ENCODE measurements around the gene CSGALNACT2.

The CSGALNACT2 gene

DNA sequence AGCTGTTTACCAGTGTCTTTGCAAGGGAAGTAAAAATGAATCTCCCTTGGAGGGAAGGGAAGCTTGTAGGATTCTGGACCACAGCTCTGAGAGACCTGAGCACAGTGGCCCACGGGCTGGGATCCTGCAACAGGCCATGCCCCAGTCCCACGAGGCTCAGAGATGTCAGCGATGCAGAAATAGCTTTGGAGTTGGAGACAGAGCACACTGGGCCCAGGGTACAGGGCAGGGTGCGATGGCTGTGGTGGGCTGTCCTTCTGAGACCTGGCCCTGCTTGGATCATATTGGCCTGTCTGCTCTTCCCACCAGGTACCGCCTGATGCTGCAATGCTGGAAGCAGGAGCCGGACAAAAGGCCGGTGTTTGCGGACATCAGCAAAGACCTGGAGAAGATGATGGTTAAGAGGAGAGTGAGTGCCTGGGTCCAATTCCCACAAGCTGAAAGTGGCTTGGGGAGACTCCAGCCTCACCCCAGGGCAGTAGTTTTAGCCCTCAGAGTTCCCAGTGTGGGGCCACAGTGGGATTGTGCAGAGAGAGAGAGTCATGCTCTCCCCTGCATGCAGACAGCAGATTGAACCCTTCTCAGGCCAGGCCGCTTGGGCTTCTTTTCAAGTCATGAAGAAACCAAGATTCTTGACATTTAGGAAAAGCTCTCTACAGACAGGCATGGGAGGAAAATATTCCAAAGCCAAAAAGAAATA, 13.5 kb upstream of the CSGALNACT2 start:
- Histone ChIP-seq H3K4me3 (no peak overlapping the region), H3K9me3 (no peaks in the 10 kb centered on the region), H3K36me3 (replicated peaks) (no peaks in the 10 kb centered on the region), H3K4me1 (no peaks in the 10 kb centered on the region), H3K27me3 (ENCODE audit: low read depth) (no peaks in the 10 kb centered on the region)
- no peak for DNase-seq (ENCODE audit: low spot score in 2 of 2)
- in situ Hi-C loops (cut with MboI; ENCODE audit: low sequenced_read_pairs) = no loop called here

DNA sequence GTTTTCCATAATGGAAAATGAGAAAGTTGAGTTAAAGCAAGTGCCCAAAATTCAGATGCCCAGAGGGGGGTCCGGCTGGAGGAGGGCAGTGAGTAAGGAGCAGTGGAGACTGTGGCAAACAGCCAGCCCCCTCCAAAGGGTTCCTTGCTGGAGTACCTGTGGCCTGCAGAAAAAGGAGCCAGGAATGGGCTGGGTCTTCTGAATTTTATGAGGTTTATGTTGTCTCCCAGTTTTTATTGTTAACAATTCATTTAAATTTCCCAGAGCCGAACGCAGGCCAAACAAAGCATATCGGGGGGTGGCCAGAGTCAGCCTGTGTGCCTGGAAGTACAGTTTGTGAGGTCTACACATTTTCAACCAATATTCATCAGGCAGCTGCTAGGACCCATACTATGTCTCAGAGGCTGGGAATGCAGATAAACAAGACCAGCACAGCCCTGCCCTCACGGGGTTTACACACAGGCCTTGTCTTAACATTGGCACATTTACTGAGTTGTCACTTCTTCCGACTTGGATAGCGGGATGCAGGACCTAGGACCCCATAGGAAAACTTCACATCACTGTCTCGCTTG, 12.9 kb upstream of the CSGALNACT2 start:
- H3K9me3 ChIP-seq = no peaks in the 10 kb centered on the region
- in situ Hi-C loops (cut with MboI; ENCODE audit: low sequenced_read_pairs) = no loop called here
- no peak for DNase-seq (ENCODE audit: low spot score in 2 of 2)
- no peaks in the 10 kb centered on the region for H3K36me3 ChIP-seq (replicated peaks)
- H3K4me3 ChIP-seq = no peak overlapping the region
- H3K4me1 ChIP-seq = no peaks in the 10 kb centered on the region
- H3K27me3 ChIP-seq (ENCODE audit: low read depth) = no peaks in the 10 kb centered on the region

DNA sequence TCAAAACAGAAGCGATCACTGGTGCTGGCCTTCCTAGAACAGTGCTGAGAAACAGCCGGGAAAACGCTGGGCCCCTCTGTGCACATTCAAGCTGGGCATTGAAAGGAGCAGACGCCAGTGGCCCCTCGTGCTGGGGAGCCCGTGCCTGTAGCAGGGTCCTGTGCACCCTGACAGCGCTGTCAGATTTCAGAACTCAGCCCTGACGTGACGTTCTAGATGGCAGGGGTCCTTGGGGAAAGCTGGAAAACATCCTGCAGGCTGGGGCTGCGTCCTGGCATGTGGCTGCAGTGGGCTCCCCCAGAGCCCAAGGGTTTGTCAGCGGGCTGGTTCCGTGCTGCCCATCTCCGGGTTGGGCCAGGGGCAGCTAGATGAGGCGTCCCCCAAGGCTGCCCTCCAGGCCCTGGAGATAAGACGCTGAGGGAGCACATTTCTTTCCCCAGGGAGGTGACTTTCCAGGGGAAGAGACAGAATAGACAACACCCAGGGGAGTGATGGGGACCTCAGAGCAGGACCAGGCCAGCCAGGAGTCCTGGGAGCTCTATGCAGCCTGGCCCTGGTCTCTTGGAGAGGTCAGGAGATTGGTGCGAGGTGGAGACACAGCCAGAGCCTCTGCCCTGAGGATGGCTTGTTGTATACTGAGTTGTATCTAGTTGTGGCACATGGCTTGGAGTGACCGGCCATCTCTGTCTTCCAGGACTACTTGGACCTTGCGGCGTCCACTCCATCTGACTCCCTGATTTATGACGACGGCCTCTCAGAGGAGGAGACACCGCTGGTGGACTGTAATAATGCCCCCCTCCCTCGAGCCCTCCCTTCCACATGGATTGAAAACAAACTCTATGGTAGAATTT, 12.1 kb upstream of the CSGALNACT2 start:
- no peaks in the 10 kb centered on the region for H3K4me1 ChIP-seq
- no peak for DNase-seq (ENCODE audit: low spot score in 2 of 2)
- no peaks in the 10 kb centered on the region for H3K9me3 ChIP-seq
- H3K4me3 ChIP-seq = no peak overlapping the region
- in situ Hi-C loops (cut with MboI; ENCODE audit: low sequenced_read_pairs) = no loop called here
- H3K36me3 ChIP-seq (replicated peaks) = no peaks in the 10 kb centered on the region
- H3K27me3 ChIP-seq (ENCODE audit: low read depth) = no peaks in the 10 kb centered on the region

DNA sequence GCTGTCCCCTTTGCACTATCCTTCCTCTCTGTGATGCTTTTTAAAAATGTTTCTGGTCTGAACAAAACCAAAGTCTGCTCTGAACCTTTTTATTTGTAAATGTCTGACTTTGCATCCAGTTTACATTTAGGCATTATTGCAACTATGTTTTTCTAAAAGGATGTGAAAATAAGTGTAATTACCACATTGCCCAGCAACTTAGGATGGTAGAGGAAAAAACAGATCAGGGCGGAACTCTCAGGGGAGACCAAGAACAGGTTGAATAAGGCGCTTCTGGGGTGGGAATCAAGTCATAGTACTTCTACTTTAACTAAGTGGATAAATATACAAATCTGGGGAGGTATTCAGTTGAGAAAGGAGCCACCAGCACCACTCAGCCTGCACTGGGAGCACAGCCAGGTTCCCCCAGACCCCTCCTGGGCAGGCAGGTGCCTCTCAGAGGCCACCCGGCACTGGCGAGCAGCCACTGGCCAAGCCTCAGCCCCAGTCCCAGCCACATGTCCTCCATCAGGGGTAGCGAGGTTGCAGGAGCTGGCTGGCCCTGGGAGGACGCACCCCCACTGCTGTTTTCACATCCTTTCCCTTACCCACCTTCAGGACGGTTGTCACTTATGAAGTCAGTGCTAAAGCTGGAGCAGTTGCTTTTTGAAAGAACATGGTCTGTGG, 11.4 kb upstream of the CSGALNACT2 start:
- in situ Hi-C loops (cut with MboI; ENCODE audit: low sequenced_read_pairs) = no loop called here
- Histone ChIP-seq H3K4me1 (no peaks in the 10 kb centered on the region), H3K4me3 (no peak overlapping the region), H3K27me3 (ENCODE audit: low read depth) (no peaks in the 10 kb centered on the region), H3K9me3 (no peaks in the 10 kb centered on the region), H3K36me3 (replicated peaks) (no peaks in the 10 kb centered on the region)
- DNase-seq (ENCODE audit: low spot score in 2 of 2) = no peak

DNA sequence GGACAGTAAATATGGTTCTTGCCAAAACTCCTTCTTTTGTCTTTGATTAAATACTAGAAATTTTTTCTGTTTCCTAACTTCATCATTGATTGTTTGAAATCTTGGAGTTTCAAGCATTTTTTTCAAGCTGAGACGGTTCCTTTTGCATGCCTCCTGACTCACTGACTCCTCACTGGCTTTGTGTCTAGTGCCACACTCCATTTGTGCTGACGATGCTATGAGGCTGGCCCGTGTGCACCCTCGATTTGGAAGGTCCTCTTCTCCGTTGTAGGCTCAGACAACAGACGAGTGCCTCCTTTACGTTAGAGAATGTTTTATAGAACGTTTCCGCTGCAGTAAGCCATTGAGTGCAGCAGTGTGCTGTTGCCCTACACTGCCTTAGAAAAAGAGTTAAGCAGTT, 10.8 kb upstream of the CSGALNACT2 start:
- H3K27me3 ChIP-seq (ENCODE audit: low read depth) = no peaks in the 10 kb centered on the region
- no peaks in the 10 kb centered on the region for H3K9me3 ChIP-seq
- H3K36me3 ChIP-seq (replicated peaks) = no peaks in the 10 kb centered on the region
- no peak overlapping the region for H3K4me3 ChIP-seq
- no peaks in the 10 kb centered on the region for H3K4me1 ChIP-seq
- no peak for DNase-seq (ENCODE audit: low spot score in 2 of 2)
- in situ Hi-C loops (cut with MboI; ENCODE audit: low sequenced_read_pairs) = no loop called here

DNA sequence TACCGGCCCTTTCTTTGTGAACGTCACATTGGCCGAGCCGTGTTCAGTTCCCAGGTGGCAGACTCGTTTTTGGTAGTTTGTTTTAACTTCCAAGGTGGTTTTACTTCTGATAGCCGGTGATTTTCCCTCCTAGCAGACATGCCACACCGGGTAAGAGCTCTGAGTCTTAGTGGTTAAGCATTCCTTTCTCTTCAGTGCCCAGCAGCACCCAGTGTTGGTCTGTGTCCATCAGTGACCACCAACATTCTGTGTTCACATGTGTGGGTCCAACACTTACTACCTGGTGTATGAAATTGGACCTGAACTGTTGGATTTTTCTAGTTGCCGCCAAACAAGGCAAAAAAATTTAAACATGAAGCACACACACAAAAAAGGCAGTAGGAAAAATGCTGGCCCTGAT, 9.9 kb upstream of the CSGALNACT2 start:
- H3K36me3 ChIP-seq (replicated peaks) = no peaks in the 10 kb centered on the region
- DNase-seq (ENCODE audit: low spot score in 2 of 2) = no peak
- in situ Hi-C loops (cut with MboI; ENCODE audit: low sequenced_read_pairs) = no loop called here
- H3K9me3 ChIP-seq = no peaks in the 10 kb centered on the region
- H3K4me3 ChIP-seq = no peak overlapping the region
- no peaks in the 10 kb centered on the region for H3K27me3 ChIP-seq (ENCODE audit: low read depth)
- H3K4me1 ChIP-seq = no peaks in the 10 kb centered on the region

DNA sequence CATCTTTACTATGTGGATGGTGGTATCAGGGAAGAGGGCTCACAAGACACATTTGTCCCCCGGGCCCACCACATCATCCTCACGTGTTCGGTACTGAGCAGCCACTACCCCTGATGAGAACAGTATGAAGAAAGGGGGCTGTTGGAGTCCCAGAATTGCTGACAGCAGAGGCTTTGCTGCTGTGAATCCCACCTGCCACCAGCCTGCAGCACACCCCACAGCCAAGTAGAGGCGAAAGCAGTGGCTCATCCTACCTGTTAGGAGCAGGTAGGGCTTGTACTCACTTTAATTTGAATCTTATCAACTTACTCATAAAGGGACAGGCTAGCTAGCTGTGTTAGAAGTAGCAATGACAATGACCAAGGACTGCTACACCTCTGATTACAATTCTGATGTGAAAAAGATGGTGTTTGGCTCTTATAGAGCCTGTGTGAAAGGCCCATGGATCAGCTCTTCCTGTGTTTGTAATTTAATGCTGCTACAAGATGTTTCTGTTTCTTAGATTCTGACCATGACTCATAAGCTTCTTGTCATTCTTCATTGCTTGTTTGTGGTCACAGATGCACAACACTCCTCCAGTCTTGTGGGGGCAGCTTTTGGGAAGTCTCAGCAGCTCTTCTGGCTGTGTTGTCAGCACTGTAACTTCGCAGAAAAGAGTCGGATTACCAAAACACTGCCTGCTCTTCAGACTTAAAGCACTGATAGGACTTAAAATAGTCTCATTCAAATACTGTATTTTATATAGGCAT, 9.1 kb upstream of the CSGALNACT2 start:
- H3K27me3 ChIP-seq (ENCODE audit: low read depth) = no peaks in the 10 kb centered on the region
- no peak overlapping the region for H3K4me3 ChIP-seq
- H3K36me3 ChIP-seq (replicated peaks) = no peaks in the 10 kb centered on the region
- in situ Hi-C loops (cut with MboI; ENCODE audit: low sequenced_read_pairs) = no loop called here
- no peaks in the 10 kb centered on the region for H3K4me1 ChIP-seq
- no peaks in the 10 kb centered on the region for H3K9me3 ChIP-seq
- no peak for DNase-seq (ENCODE audit: low spot score in 2 of 2)

DNA sequence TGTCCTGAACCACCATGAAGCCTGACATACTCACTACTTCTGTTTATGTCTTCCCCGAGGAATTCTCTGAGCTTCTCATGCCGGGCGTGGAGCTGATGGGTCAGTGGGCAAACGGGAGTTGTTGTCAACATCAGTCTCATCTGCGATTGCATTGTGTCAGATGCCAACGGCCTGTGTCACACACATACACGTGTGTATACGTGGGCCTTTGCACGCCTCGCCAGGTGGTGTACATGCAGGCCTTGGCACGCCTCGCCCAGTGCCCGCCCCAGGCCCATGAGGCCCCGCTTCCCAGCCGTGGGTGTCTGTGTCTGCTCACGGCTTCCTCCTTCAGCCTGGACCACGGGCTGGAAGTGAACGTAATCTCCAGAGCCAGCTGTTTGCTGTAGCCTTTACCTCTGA, 7.5 kb upstream of the CSGALNACT2 start:
- DNase-seq (ENCODE audit: low spot score in 2 of 2) = no peak
- H3K36me3 ChIP-seq (replicated peaks) = no peaks in the 10 kb centered on the region
- no peaks in the 10 kb centered on the region for H3K4me1 ChIP-seq
- H3K27me3 ChIP-seq (ENCODE audit: low read depth) = no peaks in the 10 kb centered on the region
- H3K4me3 ChIP-seq = no peak overlapping the region
- in situ Hi-C loops (cut with MboI; ENCODE audit: low sequenced_read_pairs) = no loop called here
- no peaks in the 10 kb centered on the region for H3K9me3 ChIP-seq

DNA sequence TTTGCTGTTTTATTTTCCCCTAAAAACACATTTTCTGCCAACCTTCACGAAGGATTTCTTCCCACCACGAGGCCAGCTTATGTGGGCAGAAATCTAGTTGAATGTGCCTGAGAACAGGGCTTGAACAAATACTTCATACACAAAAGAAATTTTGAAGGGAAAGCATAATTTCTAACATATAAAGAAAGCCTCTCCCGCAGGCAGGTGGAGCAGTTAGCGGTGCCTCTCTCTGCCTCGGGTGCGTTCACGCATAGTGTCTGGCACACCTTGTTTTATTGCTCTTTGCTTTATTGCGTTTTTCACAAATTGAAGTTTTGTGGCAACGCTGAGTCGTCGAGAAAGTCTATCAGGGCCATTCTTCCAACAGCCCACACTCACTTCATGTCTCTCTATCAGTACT, 7.0 kb upstream of the CSGALNACT2 start:
- no peak for DNase-seq (ENCODE audit: low spot score in 2 of 2)
- in situ Hi-C loops (cut with MboI; ENCODE audit: low sequenced_read_pairs) = no loop called here
- Histone ChIP-seq H3K4me3 (no peak overlapping the region), H3K27me3 (ENCODE audit: low read depth) (no peaks in the 10 kb centered on the region), H3K36me3 (replicated peaks) (no peaks in the 10 kb centered on the region), H3K9me3 (no peaks in the 10 kb centered on the region), H3K4me1 (no peaks in the 10 kb centered on the region)

DNA sequence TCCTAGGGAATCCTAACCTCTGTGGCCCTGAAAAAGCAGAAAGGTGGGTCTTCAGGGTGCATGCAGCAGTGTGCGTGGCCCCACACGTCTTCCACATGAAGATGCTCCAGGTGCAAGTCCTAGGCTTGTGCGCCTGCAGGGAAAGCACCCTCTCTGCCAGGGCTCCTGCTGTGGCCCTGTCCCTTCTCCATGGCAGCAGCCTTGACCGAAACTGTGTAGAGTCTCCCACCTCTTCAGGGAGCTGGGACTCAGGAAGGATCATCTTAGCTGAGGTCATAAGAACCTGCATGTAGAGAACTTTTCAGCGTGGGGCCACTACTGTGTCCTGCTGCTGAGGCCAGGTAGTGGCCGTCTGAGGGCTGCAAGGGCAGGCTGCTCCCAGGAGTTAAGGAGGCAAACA, 6.3 kb upstream of the CSGALNACT2 start:
- H3K9me3 ChIP-seq = no peaks in the 10 kb centered on the region
- no peaks in the 10 kb centered on the region for H3K27me3 ChIP-seq (ENCODE audit: low read depth)
- in situ Hi-C loops (cut with MboI; ENCODE audit: low sequenced_read_pairs) = no loop called here
- no peaks in the 10 kb centered on the region for H3K4me1 ChIP-seq
- H3K4me3 ChIP-seq = no peak overlapping the region
- DNase-seq (ENCODE audit: low spot score in 2 of 2) = no peak
- no peaks in the 10 kb centered on the region for H3K36me3 ChIP-seq (replicated peaks)

DNA sequence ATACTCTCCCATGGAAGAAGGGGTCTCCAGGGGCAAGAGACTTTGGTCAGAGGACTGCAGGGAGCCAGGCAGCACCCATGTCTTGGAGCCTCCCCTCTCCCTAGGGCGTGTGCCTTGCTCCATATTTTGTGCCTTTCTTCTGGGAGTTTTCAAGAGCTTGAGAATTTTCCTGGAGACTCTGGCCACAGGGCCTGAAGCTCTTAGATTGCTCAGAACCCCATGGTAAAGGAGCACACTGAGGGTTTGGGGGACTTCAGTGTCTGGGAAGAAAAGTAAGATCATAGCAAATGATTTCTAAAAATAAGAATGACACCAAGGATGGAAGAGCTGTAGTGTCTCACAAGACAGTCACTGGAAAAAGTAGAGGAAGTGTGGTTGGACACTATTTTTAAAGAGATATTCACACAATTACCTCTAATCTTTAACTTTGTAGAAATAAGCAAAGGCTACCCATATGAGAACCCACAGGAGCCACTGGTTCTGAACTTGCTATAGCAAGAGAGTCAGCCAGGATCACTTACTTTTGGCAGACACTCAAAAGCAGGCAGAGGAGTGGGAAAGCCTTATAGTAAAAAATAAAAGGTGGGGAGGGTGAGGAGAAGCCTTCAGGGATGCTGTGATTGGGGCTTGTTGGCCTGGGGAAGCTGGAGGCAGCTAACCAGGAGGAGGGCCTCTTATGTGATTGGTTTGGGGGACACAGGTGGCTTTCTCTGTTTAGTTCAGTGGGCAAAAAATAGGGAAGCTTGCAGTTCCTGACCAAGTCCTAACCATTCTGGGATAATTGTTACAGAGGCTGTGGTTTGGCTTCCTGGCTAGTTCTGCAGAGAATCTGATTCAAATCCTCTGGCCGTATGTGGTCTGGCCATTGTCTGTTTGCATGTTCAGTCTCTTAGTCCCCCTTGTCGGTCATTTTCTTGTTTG, 5.1 kb upstream of the CSGALNACT2 start:
- H3K9me3 ChIP-seq = no peaks in the 10 kb centered on the region
- H3K4me3 ChIP-seq = no peak overlapping the region
- no peaks in the 10 kb centered on the region for H3K36me3 ChIP-seq (replicated peaks)
- no peak for DNase-seq (ENCODE audit: low spot score in 2 of 2)
- in situ Hi-C loops (cut with MboI; ENCODE audit: low sequenced_read_pairs) = no loop called here
- peaks cover 4% of the 10 kb centered on the region for H3K4me1 ChIP-seq
- no peaks in the 10 kb centered on the region for H3K27me3 ChIP-seq (ENCODE audit: low read depth)

DNA sequence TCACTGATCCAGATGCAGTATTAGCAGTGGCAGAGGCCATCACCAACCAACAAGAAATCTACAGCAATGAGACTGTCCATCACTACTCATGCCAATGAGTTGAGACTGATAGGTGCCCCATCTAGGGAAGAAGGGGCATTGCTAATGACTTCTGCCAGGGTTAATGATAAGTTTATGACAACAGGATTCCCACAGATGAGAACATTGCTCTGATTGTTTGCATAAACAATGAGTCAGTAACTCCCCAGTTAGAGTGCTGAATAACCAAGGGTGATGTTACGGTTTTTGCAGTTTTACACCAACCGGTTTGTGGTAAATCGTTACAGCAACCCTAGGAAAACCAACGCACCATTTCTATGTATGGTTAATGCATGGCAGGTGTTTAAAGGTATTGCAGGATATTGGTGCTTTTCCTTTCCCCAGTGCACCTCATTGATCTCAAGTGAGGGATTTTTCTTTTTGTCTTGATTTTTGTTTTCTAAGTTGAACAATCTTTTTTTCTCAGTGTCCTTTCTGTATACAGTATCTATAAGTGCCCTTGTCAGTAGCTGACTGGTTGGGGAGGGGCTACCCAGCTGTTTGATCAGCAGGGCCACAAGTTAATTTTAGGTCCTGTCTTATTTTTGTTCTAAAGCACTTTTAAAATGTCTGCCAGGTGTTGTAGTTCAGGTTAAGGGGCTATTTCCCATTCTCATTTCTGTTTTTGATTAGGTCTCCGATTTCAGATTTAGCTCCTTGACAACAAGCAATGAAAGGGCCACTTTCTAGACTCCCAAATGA, 3.9 kb upstream of the CSGALNACT2 start:
- peaks cover 4% of the 10 kb centered on the region for H3K4me1 ChIP-seq
- H3K4me3 ChIP-seq = no peak overlapping the region
- no peaks in the 10 kb centered on the region for H3K27me3 ChIP-seq (ENCODE audit: low read depth)
- H3K9me3 ChIP-seq = no peaks in the 10 kb centered on the region
- no peak for DNase-seq (ENCODE audit: low spot score in 2 of 2)
- no peaks in the 10 kb centered on the region for H3K36me3 ChIP-seq (replicated peaks)
- in situ Hi-C loops (cut with MboI; ENCODE audit: low sequenced_read_pairs) = no loop called here

Data from HAP-1 (cell line).